Measurements from ENCODE around the gene PTPA. TPM values are rescaled to one million over a fixed set of nuclear protein-coding genes. Genes with fewer than 3 reads are reported as not detected.
"Not testable (repeated sequence)": the region's sequence is repeated elsewhere in the genome, so short reads cannot be mapped to it uniquely, and the experiment has no call there.

Gene PTPA
- total RNA-seq, 1 donor from 2014 or later = 121 TPM

DNA sequence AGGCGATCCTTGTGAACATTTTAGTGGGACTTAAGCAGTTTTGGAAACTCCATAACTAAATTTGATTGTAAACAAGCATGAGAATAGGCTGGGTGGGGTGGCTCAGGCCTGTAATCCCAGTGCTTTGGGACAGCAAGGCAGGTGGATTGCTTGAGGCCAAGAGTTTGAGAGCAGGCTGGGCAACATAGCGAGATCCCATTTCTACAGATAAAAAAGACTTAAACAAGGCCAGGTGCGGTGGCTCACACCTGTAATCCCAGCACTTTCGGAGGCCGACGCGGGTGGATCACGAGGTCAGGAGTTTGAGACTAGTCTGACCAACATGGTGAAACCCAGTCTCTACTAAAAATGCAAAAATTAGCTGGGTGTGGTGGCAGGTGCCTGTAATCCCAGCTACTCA, 78.8 kb downstream of the PTPA start:
- intact Hi-C loops (cut with micrococcal nuclease) = not testable (repeated sequence)

GRCh38 chr9:129191234-129191633, 80.0 kb downstream of the PTPA start:
- intact Hi-C loops (cut with micrococcal nuclease) = no loop called here

DNA sequence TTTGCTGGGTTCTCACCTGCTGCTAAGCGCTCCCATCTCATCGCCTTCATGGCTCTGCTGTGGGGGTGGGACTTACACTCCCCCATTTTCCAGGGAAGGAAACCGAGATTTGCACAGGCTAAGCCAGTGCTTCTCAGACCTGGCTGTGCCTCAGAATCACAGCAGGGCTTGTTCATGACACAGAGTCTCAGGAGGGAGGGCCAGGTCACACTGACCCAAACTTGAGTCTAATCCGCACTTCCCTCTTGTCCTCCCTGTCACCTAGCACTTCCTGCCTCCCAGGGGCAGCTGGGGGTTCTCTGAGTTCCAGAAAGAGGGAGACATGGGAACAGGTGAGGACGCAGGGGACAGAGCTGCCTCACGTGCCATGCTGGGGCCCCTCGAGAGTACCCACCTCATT, 82.4 kb downstream of the PTPA start:
- intact Hi-C loops (cut with micrococcal nuclease) = no loop called here

GRCh38 chr9:129194221-129194620, 83.0 kb downstream of the PTPA start:
- intact Hi-C loops (cut with micrococcal nuclease) = no loop called here

GRCh38 chr9:129195606-129196005, 84.4 kb downstream of the PTPA start:
- intact Hi-C loops (cut with micrococcal nuclease) = no loop called here

DNA sequence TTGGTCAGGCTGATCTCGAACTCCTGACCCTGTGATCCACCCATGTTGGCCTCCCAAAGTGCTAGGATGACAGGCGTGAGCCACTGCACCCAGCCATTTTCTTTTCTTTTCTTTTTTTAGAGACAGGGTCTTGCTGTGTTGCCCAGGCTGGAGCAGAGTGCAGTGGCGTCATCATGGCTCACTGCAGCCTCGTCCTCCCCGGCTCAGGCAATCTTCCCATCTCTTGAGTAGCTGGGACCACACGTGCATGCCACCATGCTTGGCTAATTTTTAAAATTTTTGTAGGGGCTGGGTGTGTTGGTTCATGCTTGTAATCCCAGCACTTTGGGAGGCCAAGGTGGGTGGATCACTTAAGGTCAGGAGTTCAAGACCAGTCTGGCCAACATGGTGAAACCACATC, 85.8 kb downstream of the PTPA start:
- intact Hi-C loops (cut with micrococcal nuclease) = not testable (repeated sequence)

DNA sequence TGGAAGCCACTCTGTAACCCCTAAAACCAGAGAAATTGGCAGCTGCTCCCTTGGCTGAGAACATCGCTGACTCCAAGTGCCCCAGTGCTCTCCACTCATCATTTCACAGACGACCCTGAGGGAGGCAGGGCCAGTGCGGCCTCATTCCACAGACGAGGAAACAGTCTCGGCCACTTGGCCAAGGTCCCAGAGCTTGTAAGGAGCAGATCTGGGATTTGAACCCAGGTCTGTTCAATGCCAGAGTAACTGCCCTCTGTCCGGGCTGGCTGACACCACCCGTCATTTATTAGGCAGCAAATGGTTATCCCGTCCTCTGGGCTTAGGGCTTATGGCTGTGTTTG, 86.7 kb downstream of the PTPA start:
- intact Hi-C loops (cut with micrococcal nuclease) = no loop called here

Other genes starting within 250 kb of the PTPA start
- 13.9 and 14.9 TPM in 2 replicates for gene KYAT1, start 229.5 kb upstream of the PTPA start, total RNA-seq
- 60.1 and 60.2 TPM in 2 replicates for gene LRRC8A, start 229.3 kb upstream of the PTPA start, total RNA-seq
- gene PHYHD1, start 190.4 kb upstream of the PTPA start, total RNA-seq = 2.7 and 2.9 TPM in 2 replicates
- 11.4 and 13.1 TPM in 2 replicates for gene DOLK, start 163.8 kb upstream of the PTPA start, total RNA-seq
- gene NUP188, start 163.7 kb upstream of the PTPA start, total RNA-seq = 103 and 105 TPM in 2 replicates
- gene SH3GLB2, start 83.1 kb upstream of the PTPA start, total RNA-seq = 87.4 and 93.5 TPM in 2 replicates
- gene MIGA2, start 74.8 kb upstream of the PTPA start, total RNA-seq = 49.9 and 50.2 TPM in 2 replicates
- 19.0 and 21.5 TPM in 2 replicates for gene DOLPP1, start 30.3 kb upstream of the PTPA start, total RNA-seq
- 15.0 and 15.2 TPM in 2 replicates for gene CRAT, start 622 bp upstream of the PTPA start, total RNA-seq
- 3.3 and 3.4 TPM in 2 replicates for gene IER5L, start 66.8 kb downstream of the PTPA start, total RNA-seq

Measured in T-helper 1 cell treated with Interleukin-12 subunit alpha and Interleukin-12 subunit beta and Interleukin-4 antibody, amounts not matched to agents 30 ng/mL and 1 ng/mL, for 36 hours (primary cell).